H9 (cell line): ENCODE measurements around the gene ABCA1. TPM values are rescaled to one million over a fixed set of nuclear protein-coding genes. Genes with fewer than 3 reads are reported as not detected.

Experiments
- DNase-seq: peaks from one replicate; pipeline ENCODE4 v3.0.0-alpha.2; 2017
- H2AFZ ChIP-seq: one replicate; pipeline ENCODE4 v1.6.1; 2013; ENCODE audit warnings: mild to moderate bottlenecking, low read length, control low read depth, moderate library complexity
- H2AK5ac ChIP-seq: 2 replicates; pipeline ENCODE4 v1.6.1; 2013; ENCODE audit warnings: low read length, control low read depth, mixed read lengths; ENCODE audit not compliant: insufficient read length
- H2BK120ac ChIP-seq: one replicate; pipeline ENCODE4 v1.6.1; 2013; ENCODE audit warnings: low read depth, mild to moderate bottlenecking, low read length, control low read depth, inconsistent platforms; ENCODE audit not compliant: poor library complexity, severe bottlenecking
- H2BK12ac ChIP-seq: 2 replicates; pipeline ENCODE4 v1.6.1; 2013; ENCODE audit warnings: low read length, control low read depth, mixed read lengths, low read depth; ENCODE audit not compliant: insufficient read length
- H2BK15ac ChIP-seq: 2 replicates; pipeline ENCODE4 v1.6.1; 2013; ENCODE audit warnings: low read depth, low read length, control low read depth
- H2BK20ac ChIP-seq: one replicate; pipeline ENCODE4 v1.6.1; 2013; ENCODE audit warnings: low read depth, mild to moderate bottlenecking, low read length, control low read depth, inconsistent platforms; ENCODE audit not compliant: poor library complexity, severe bottlenecking
- H2BK5ac ChIP-seq: 2 replicates; pipeline ENCODE4 v1.6.1; 2013; ENCODE audit warnings: low read length, control low read depth, mixed read lengths; ENCODE audit not compliant: insufficient read length
- H3K14ac ChIP-seq: 2 replicates; pipeline ENCODE4 v1.6.1; 2013; ENCODE audit warnings: low read length, control low read depth; ENCODE audit not compliant: insufficient read depth
- H3K18ac ChIP-seq: 2 replicates; pipeline ENCODE4 v1.6.1; 2013; ENCODE audit warnings: low read depth, mild to moderate bottlenecking, mixed read lengths, low read length, control low read depth; ENCODE audit not compliant: insufficient read length
- H3K23ac ChIP-seq: 2 replicates; pipeline ENCODE4 v1.6.1; 2013; ENCODE audit warnings: low read length, control low read depth, mixed read lengths, low read depth; ENCODE audit not compliant: insufficient read length
- H3K23me2 ChIP-seq: 2 replicates; pipeline ENCODE4 v1.6.1; 2013; ENCODE audit warnings: low read depth, mild to moderate bottlenecking, mixed read lengths, low read length, control low read depth; ENCODE audit not compliant: insufficient read length, poor library complexity, severe bottlenecking
- H3K27ac ChIP-seq: 2 replicates; pipeline ENCODE4 v1.5.1; 2013; ENCODE audit warnings: low read length, control low read depth, mixed read lengths, low read depth; ENCODE audit not compliant: insufficient read length
- H3K27me3 ChIP-seq: 2 replicates; pipeline ENCODE4 v1.6.1; 2013; ENCODE audit warnings: low read length, control low read depth, inconsistent platforms; ENCODE audit not compliant: insufficient read depth
- H3K4ac ChIP-seq: 2 replicates; pipeline ENCODE4 v1.6.1; 2013; ENCODE audit warnings: low read depth, mild to moderate bottlenecking, control low read depth, inconsistent platforms, low read length, moderate library complexity
- H3K4me1 ChIP-seq: 2 replicates; pipeline ENCODE4 v1.6.1; 2013; ENCODE audit warnings: low read length, control low read depth, inconsistent platforms; ENCODE audit not compliant: insufficient read depth
- H3K4me2 ChIP-seq: 2 replicates; pipeline ENCODE4 v1.6.1; 2013; ENCODE audit warnings: low read length, control low read depth, mixed read lengths; ENCODE audit not compliant: insufficient read length, insufficient read depth
- H3K56ac ChIP-seq: 2 replicates; pipeline ENCODE4 v1.6.1; 2013; ENCODE audit warnings: low read depth, mild to moderate bottlenecking, mixed read lengths, low read length, control low read depth; ENCODE audit not compliant: insufficient read length
- H3K79me1 ChIP-seq: 2 replicates; pipeline ENCODE4 v1.6.1; 2013; ENCODE audit warnings: low read depth, mild to moderate bottlenecking, moderate library complexity, low read length, control low read depth, inconsistent platforms; ENCODE audit not compliant: insufficient read depth, poor library complexity, severe bottlenecking
- H3K79me2 ChIP-seq: 2 replicates; pipeline ENCODE4 v1.6.1; 2013; ENCODE audit warnings: low read length, control low read depth, inconsistent platforms; ENCODE audit not compliant: insufficient read depth
- H3K9ac ChIP-seq: 2 replicates; pipeline ENCODE4 v1.6.1; 2013; ENCODE audit warnings: low read length, control low read depth, mixed read lengths; ENCODE audit not compliant: insufficient read length; ENCODE audit errors: extremely low read depth
- H3K9me3 ChIP-seq: one replicate; pipeline ENCODE4 v1.6.1; 2013; ENCODE audit warnings: low read depth, low read length, inconsistent platforms; ENCODE audit not compliant: control insufficient read depth
- H3T11ph ChIP-seq: one replicate; pipeline ENCODE4 v1.6.1; 2013; ENCODE audit warnings: mild to moderate bottlenecking, low read length, control low read depth, inconsistent platforms
- H4K20me1 ChIP-seq: one replicate; pipeline ENCODE4 v1.6.1; 2013; ENCODE audit not compliant: control insufficient read depth, insufficient read length, insufficient read depth
- H4K5ac ChIP-seq: 2 replicates; pipeline ENCODE4 v1.6.1; 2013; ENCODE audit warnings: low read depth, mild to moderate bottlenecking, mixed read lengths, low read length, control low read depth; ENCODE audit not compliant: insufficient read length
- H4K8ac ChIP-seq: replicated peaks from 2 replicates; pipeline ENCODE4 v1.6.1; 2013; ENCODE audit warnings: low read length, control low read depth, mixed read lengths, low read depth; ENCODE audit not compliant: insufficient read length
- H4K91ac ChIP-seq: 2 replicates; pipeline ENCODE4 v1.6.1; 2013; ENCODE audit warnings: low read depth, mild to moderate bottlenecking, moderate library complexity, mixed read lengths, low read length, control low read depth; ENCODE audit not compliant: insufficient read length
- H3K27ac Mint-ChIP-seq, 3 experiments: 2 replicates in 2 of 3; 3 replicates in 1 of 3; pipeline ENCODE4 v1.8.0; 2020 to 2021; ENCODE audit warnings: mixed read lengths in 3 of 3, mild to moderate bottlenecking in 1 of 3, moderate library complexity in 1 of 3
- H3K27me3 Mint-ChIP-seq: 2 replicates; pipeline ENCODE4 v1.8.0; 2021; ENCODE audit warnings: low read depth, mild to moderate bottlenecking, moderate library complexity, mixed read lengths
- H3K36me3 Mint-ChIP-seq, 3 experiments: 2 replicates in 2 of 3; 3 replicates in 1 of 3; pipeline ENCODE4 v1.8.0; 2020 to 2021; ENCODE audit warnings: low read depth in 3 of 3, mixed read lengths in 3 of 3; ENCODE audit not compliant: insufficient read depth in 1 of 3
- H3K4me1 Mint-ChIP-seq, 2 experiments: 2 replicates each; pipeline ENCODE4 v1.8.0; 2020; ENCODE audit warnings: mixed read lengths in 2 of 2
- H3K4me3 Mint-ChIP-seq, 2 experiments: 2 replicates in 1 of 2; 3 replicates in 1 of 2; pipeline ENCODE4 v1.8.0; 2020 to 2021; ENCODE audit warnings: mild to moderate bottlenecking in 2 of 2, mixed read lengths in 2 of 2, moderate library complexity in 1 of 2
- H3K9me3 Mint-ChIP-seq, 2 experiments: 2 replicates in 1 of 2; 3 replicates in 1 of 2; pipeline ENCODE4 v1.8.0; 2020; ENCODE audit warnings: mild to moderate bottlenecking in 2 of 2, mixed read lengths in 2 of 2, moderate library complexity in 1 of 2
- WGBS: extraction: QIAGEN DNeasy Blood & Tissue Kit; methylation state at CpG from one replicate; pipeline ENCODE4 v1.1.7; 2013; ENCODE audit warnings: missing lambda C conversion rate, low lambda C conversion rate, mixed read lengths; ENCODE audit not compliant: insufficient read length; ENCODE audit errors: extremely low coverage; 5-methylcytosine and 5-hydroxymethylcytosine counted together
- total RNA-seq: library from RNA; stranded (reverse); gene quantifications from 2 replicates; pipeline ENCODE4 v1.2.1, GENCODE V29; 2021
- TF ChIP-seq, protein P1 (sequence below): fragments of 200-600 bp; sonication (generic); conservative IDR thresholded peaks from 3 replicates; pipeline ENCODE4 v1.8.0; 2021; ENCODE audit warnings: antibody characterized with exemption, mild to moderate bottlenecking

ABCA1 gene
- total RNA-seq, 1 experiment from 2014 or later: 16.6 TPM

DNA sequence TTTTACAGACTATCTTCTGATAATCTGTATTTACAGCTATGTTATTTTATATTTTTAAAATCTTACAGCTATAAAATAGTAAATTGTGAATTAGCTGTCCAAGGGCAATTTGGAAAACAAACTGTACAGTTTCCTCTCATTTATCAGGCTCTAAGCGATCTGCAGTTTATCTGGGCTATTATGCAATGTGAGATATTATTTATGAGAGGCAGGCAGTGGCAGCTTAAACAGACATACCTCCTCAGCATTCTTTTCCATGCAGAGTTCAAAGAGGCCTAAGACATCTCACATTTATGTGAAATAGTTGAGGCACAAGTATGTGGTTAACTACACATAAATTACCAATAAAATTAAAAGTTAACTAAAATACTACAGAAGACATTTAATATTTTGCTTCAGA is 153.8 kb downstream of the ABCA1 start:
- Histone ChIP-seq H3K18ac (no peak overlapping the region), H3K23ac (no peak overlapping the region), H2AFZ (no peak overlapping the region), H3K79me1 (no peaks in the 10 kb centered on the region), H2BK15ac (no peak overlapping the region), H2BK120ac (no peak overlapping the region), H2AK5ac (no peak overlapping the region), H3T11ph (no peak overlapping the region), H4K8ac (no peak overlapping the region), H3K27me3 (no peaks in the 10 kb centered on the region), H3K4ac (no peak overlapping the region), H2BK20ac (no peak overlapping the region), H4K5ac (no peak overlapping the region), H3K4me2 (no peak overlapping the region), H3K56ac (no peak overlapping the region), H3K23me2 (no peaks in the 10 kb centered on the region), H2BK12ac (no peak overlapping the region), H4K91ac (no peak overlapping the region), H3K27ac (no peak overlapping the region), H2BK5ac (no peak overlapping the region), H3K4me1 (no peaks in the 10 kb centered on the region), H3K14ac (no peak overlapping the region), H3K79me2 (no peaks in the 10 kb centered on the region), H3K9ac (no peak overlapping the region), H3K9me3 (no peaks in the 10 kb centered on the region), H4K20me1 (no peaks in the 10 kb centered on the region)
- Mint-ChIP-seq H3K27me3 (no peaks in the 10 kb centered on the region; the same call in 1 of the 2 replicates), H3K4me1 (no peaks in the 10 kb centered on the region), H3K36me3 (no peaks in the 10 kb centered on the region), H3K9me3 (no peaks in the 10 kb centered on the region), H3K27ac (no peak overlapping the region), H3K4me3 (no peak overlapping the region)
- DNase-seq: no peak
- TF ChIP-seq, protein P1, sequence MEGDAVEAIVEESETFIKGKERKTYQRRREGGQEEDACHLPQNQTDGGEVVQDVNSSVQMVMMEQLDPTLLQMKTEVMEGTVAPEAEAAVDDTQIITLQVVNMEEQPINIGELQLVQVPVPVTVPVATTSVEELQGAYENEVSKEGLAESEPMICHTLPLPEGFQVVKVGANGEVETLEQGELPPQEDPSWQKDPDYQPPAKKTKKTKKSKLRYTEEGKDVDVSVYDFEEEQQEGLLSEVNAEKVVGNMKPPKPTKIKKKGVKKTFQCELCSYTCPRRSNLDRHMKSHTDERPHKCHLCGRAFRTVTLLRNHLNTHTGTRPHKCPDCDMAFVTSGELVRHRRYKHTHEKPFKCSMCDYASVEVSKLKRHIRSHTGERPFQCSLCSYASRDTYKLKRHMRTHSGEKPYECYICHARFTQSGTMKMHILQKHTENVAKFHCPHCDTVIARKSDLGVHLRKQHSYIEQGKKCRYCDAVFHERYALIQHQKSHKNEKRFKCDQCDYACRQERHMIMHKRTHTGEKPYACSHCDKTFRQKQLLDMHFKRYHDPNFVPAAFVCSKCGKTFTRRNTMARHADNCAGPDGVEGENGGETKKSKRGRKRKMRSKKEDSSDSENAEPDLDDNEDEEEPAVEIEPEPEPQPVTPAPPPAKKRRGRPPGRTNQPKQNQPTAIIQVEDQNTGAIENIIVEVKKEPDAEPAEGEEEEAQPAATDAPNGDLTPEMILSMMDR: no peak
- WGBS: no CpG with 5 or more reads among the region's 1 CpG
